CD4-positive, alpha-beta T cell (primary cell): Measurements from ENCODE around the gene TDRD1. TPM values are rescaled to one million over a fixed set of nuclear protein-coding genes. Genes with fewer than 3 reads are reported as not detected.

ENCODE experiments used
- ATAC-seq: fragments of 200-7000 bp; cut with Tn5 transposase; one replicate; pipeline ENCODE4 v1.10.0; 2022; ENCODE audit warnings: mild to moderate bottlenecking; ENCODE audit not compliant: poor library complexity
- CTCF ChIA-PET: fragments of 350-600 bp; sonication (Branson Sonifier 250); formaldehyde crosslinking; loops from one replicate; lab custom pipeline; 2021; ENCODE audit warnings: antibody characterized with exemption, inconsistent platforms; lab: Charles Lee
- POLR2A ChIA-PET: fragments of 350-600 bp; sonication (Branson Sonifier 250); formaldehyde crosslinking; loops from one replicate; lab custom pipeline; 2021; ENCODE audit warnings: antibody characterized with exemption, inconsistent platforms; lab: Charles Lee
- DNase-seq, 14 experiments: peaks; one replicate each; pipeline ENCODE4 v3.0.0-alpha.2; 2013 to 2020; ENCODE audit warnings: mixed read lengths in 2 of 14
- H3K27ac ChIP-seq, 2 donors: one replicate each; pipeline versions ENCODE4 v1.5.1 to v1.7.0; 2013; ENCODE audit warnings: low read length in 2 of 2, low read depth in 1 of 2, mild to moderate bottlenecking in 1 of 2
- H3K27me3 ChIP-seq, 2 experiments: 1 replicate in 1 of 2; 2 replicates in 1 of 2; pipeline versions ENCODE4 v1.6.1 to v1.7.0; 2013; ENCODE audit warnings: low read length in 2 of 2, control low read depth in 1 of 2, mild to moderate bottlenecking in 1 of 2, moderate library complexity in 1 of 2; ENCODE audit not compliant: insufficient read depth in 2 of 2, control insufficient read depth in 1 of 2
- H3K36me3 ChIP-seq: one replicate; pipeline ENCODE4 v1.6.1; 2013; ENCODE audit warnings: low read length, control low read depth; ENCODE audit not compliant: insufficient read depth
- H3K4me1 ChIP-seq: one replicate; pipeline ENCODE4 v1.6.1; 2013; ENCODE audit warnings: low read length, control low read depth; ENCODE audit not compliant: insufficient read depth
- H3K4me3 ChIP-seq: one replicate; pipeline ENCODE4 v1.5.1; 2013; ENCODE audit warnings: mild to moderate bottlenecking, low read length, moderate library complexity
- H3K9me3 ChIP-seq, 2 experiments: 1 replicate in 1 of 2; 2 replicates in 1 of 2; pipeline versions ENCODE4 v1.6.1 to v1.7.0; 2013; ENCODE audit warnings: low read length in 2 of 2, mild to moderate bottlenecking in 2 of 2, control low read depth in 1 of 2, moderate library complexity in 1 of 2; ENCODE audit not compliant: control insufficient read depth in 1 of 2, insufficient read depth in 1 of 2
- H3K27ac Mint-ChIP-seq: one replicate; pipeline ENCODE4 v1.8.0; 2020; ENCODE audit warnings: mixed read lengths
- H3K27me3 Mint-ChIP-seq: one replicate; pipeline ENCODE4 v1.8.0; 2021; ENCODE audit warnings: mixed read lengths
- H3K36me3 Mint-ChIP-seq: one replicate; pipeline ENCODE4 v1.8.0; 2021; ENCODE audit warnings: low read depth, mixed read lengths
- H3K4me1 Mint-ChIP-seq: one replicate; pipeline ENCODE4 v1.8.0; 2021; ENCODE audit warnings: low read depth, mixed read lengths
- H3K4me3 Mint-ChIP-seq: one replicate; pipeline ENCODE4 v1.8.0; 2020; ENCODE audit warnings: mild to moderate bottlenecking, mixed read lengths
- H3K9me3 Mint-ChIP-seq: one replicate; pipeline ENCODE4 v1.8.0; 2020; ENCODE audit warnings: mixed read lengths
- CTCF ChIP-seq: fragments of 200-600 bp; IDR thresholded peaks from one replicate; pipeline ENCODE4 v1.8.0; 2022; ENCODE audit warnings: antibody characterized with exemption, mild to moderate bottlenecking
- intact Hi-C, 2 experiments: fragments of 100-400 bp; cut with DNase I in 1 of 2; cut with micrococcal nuclease in 1 of 2; formaldehyde crosslinking; loops; one replicate each; pipeline versions ENCODE4 v1.15.1 to v1.9.0; 2023 to 2025; cut with DNase I, micrococcal nuclease
- total RNA-seq, 174 experiments: library from RNA in 2 of 174; stranded (reverse) in 2 of 174; gene quantifications; one replicate each; pipeline ENCODE4 v1.2.3 and lab custom pipeline; 2021 to 2026

TDRD1 gene
- total RNA-seq, 2 experiments from 2014 or later, result not detected

GRCh38 chr10:114276066-114276465 is 96.9 kb downstream of the TDRD1 start:
- intact Hi-C loops, result no loop called here
- H3K27ac ChIP-seq, result no peak overlapping the region
- no peaks in the 10 kb centered on the region for H3K4me1 Mint-ChIP-seq
- no peaks in the 10 kb centered on the region for H3K9me3 Mint-ChIP-seq
- ChIA-PET POLR2A (no interaction called here), CTCF (no interaction called here)
- H3K27ac Mint-ChIP-seq, result no peak overlapping the region
- no peak overlapping the region for H3K4me3 Mint-ChIP-seq
- H3K27me3 ChIP-seq, result no peaks in the 10 kb centered on the region
- H3K36me3 ChIP-seq, result no peaks in the 10 kb centered on the region
- no peaks in the 10 kb centered on the region for H3K9me3 ChIP-seq
- TF ChIP-seq CTCF, result no peak
- ATAC-seq, result no peak
- H3K36me3 Mint-ChIP-seq, result no peaks in the 10 kb centered on the region
- H3K4me1 ChIP-seq, result no peaks in the 10 kb centered on the region
- H3K27me3 Mint-ChIP-seq, result peaks cover 5% of the 10 kb centered on the region
- no peak overlapping the region for H3K4me3 ChIP-seq
- DNase-seq, result no peak

- no peaks in the 10 kb centered on the region for H3K27me3 ChIP-seq
- no peak overlapping the region for H3K4me3 Mint-ChIP-seq
- no peak overlapping the region for H3K4me3 ChIP-seq
- no peaks in the 10 kb centered on the region for H3K36me3 ChIP-seq
- no peaks in the 10 kb centered on the region for H3K4me1 Mint-ChIP-seq
- ATAC-seq, result no peak
- no peaks in the 10 kb centered on the region for H3K9me3 Mint-ChIP-seq
- H3K27ac Mint-ChIP-seq, result no peak overlapping the region
- POLR2A ChIA-PET, result interaction anchor here (0.8 kb wide), 1 partner anchor 31 kb away, joined by 3 read pairs; no protein-coding TSS in a partner anchor
- no peak overlapping the region for H3K27ac ChIP-seq
- CTCF ChIA-PET, result no interaction called here
- H3K9me3 ChIP-seq, result no peaks in the 10 kb centered on the region
- intact Hi-C loops, result no loop called here
- DNase-seq, result no peak
- no peak for TF ChIP-seq CTCF
- H3K36me3 Mint-ChIP-seq, result no peaks in the 10 kb centered on the region
- no peaks in the 10 kb centered on the region for H3K4me1 ChIP-seq
- H3K27me3 Mint-ChIP-seq, result peaks cover 5% of the 10 kb centered on the region
Measured at GRCh38 chr10:114276671-114277070, 97.5 kb downstream of the TDRD1 start.

- DNase-seq (no peak), ATAC-seq (no peak)
- CTCF ChIA-PET, result no interaction called here
- H3K9me3 Mint-ChIP-seq, result no peaks in the 10 kb centered on the region
- H3K27me3 Mint-ChIP-seq, result peaks cover 5% of the 10 kb centered on the region
- no peak overlapping the region for H3K27ac Mint-ChIP-seq
- H3K4me3 Mint-ChIP-seq, result no peak overlapping the region
- POLR2A ChIA-PET, result no interaction called here
- Histone ChIP-seq H3K36me3 (no peaks in the 10 kb centered on the region), H3K27me3 (no peaks in the 10 kb centered on the region), H3K9me3 (no peaks in the 10 kb centered on the region), H3K4me3 (no peak overlapping the region), H3K27ac (no peak overlapping the region), H3K4me1 (no peaks in the 10 kb centered on the region)
- TF ChIP-seq CTCF, result no peak
- no peaks in the 10 kb centered on the region for H3K36me3 Mint-ChIP-seq
- H3K4me1 Mint-ChIP-seq, result no peaks in the 10 kb centered on the region
- intact Hi-C loops, result no loop called here
Measured at GRCh38 chr10:114278140-114278883, 99.2 kb downstream of the TDRD1 start.
